Measurements from ENCODE around the gene CDH15.

The CDH15 gene

GRCh38 chr16:89200850-89201411 lies 29.4 kb downstream of the CDH15 start:
- ATAC-seq: no peak
- TF ChIP-seq ARNTL (CRISPR knock-in tag; IDR thresholded peaks at IDR 0.05; ENCODE audit: borderline replicate concordance, low read depth) (no peak), SNAI2 (CRISPR knock-in tag; IDR thresholded peaks at IDR 0.05) (no peak), OSR1 (CRISPR knock-in tag; IDR thresholded peaks at IDR 0.05) (no peak), ZNF8 (CRISPR knock-in tag; IDR thresholded peaks at IDR 0.05) (no peak), TSHZ2 (CRISPR knock-in tag; IDR thresholded peaks at IDR 0.05) (no peak), TCF4 (CRISPR knock-in tag; IDR thresholded peaks at IDR 0.05; ENCODE audit: borderline replicate concordance) (no peak), PPARA (CRISPR knock-in tag; IDR thresholded peaks at IDR 0.05; ENCODE audit: borderline replicate concordance) (no peak), GLIS3 (CRISPR knock-in tag; IDR thresholded peaks at IDR 0.05) (no peak), ZC3H10 (CRISPR knock-in tag; IDR thresholded peaks at IDR 0.05) (no peak), ZNF565 (CRISPR knock-in tag; conservative IDR thresholded peaks at IDR 0.05; ENCODE audit: low read depth) (no peak), RARB (CRISPR knock-in tag; IDR thresholded peaks at IDR 0.05) (no peak), ZFP30 (CRISPR knock-in tag; IDR thresholded peaks at IDR 0.05) (no peak), ZFP3 (CRISPR knock-in tag; IDR thresholded peaks at IDR 0.05) (no peak), CREB5 (CRISPR knock-in tag; IDR thresholded peaks at IDR 0.05; ENCODE audit: low read depth) (no peak), POU6F1 (CRISPR knock-in tag; IDR thresholded peaks at IDR 0.05; ENCODE audit: borderline replicate concordance, low read depth) (no peak), ESRRG (CRISPR knock-in tag; IDR thresholded peaks at IDR 0.05) (no peak), TOX (CRISPR knock-in tag; IDR thresholded peaks at IDR 0.05; ENCODE audit: borderline replicate concordance) (no peak), ZNF70 (CRISPR knock-in tag; IDR thresholded peaks at IDR 0.05) (no peak), CSDC2 (CRISPR knock-in tag; IDR thresholded peaks at IDR 0.05) (no peak)

GRCh38 chr16:89201439-89202377 lies 30.2 kb downstream of the CDH15 start:
- TF ChIP-seq RARB (CRISPR knock-in tag; IDR thresholded peaks at IDR 0.05): no peak
- no peak for TF ChIP-seq PPARA (CRISPR knock-in tag; IDR thresholded peaks at IDR 0.05; ENCODE audit: borderline replicate concordance)
- no peak for TF ChIP-seq ZC3H10 (CRISPR knock-in tag; IDR thresholded peaks at IDR 0.05)
- TF ChIP-seq TSHZ2 (CRISPR knock-in tag; IDR thresholded peaks at IDR 0.05): no peak
- peak; percentile 77 for ATAC-seq

Data from SK-N-SH treated with all-trans-retinoic acid at 6 μM for 48 hours (cell line).